A549 (cell line): ENCODE results near the gene PKP2. TPM values are rescaled to one million over a fixed set of nuclear protein-coding genes. Genes with fewer than 3 reads are reported as not detected.

Source experiments
- ATAC-seq, 2 experiments: fragments of 200-7000 bp in 1 of 2; fragments of >200 bp in 1 of 2; cut with Nextera tagmentation in 1 of 2; cut with Tn5 transposase in 1 of 2; 3 replicates each; pipeline versions ENCODE4 v1.8.0 to v1.9.1; 2018 to 2020; ENCODE audit warnings: mild to moderate bottlenecking in 1 of 2, moderate library complexity in 1 of 2
- CTCF ChIA-PET: fragments of 300-600 bp; sonication (Branson Sonifier 250); formaldehyde crosslinking; extraction: SDS; loops from one replicate; lab custom pipeline; 2021; ENCODE audit warnings: antibody characterized with exemption, inconsistent platforms; lab: Yijun Ruan, JAX
- POLR2A ChIA-PET: fragments of 350-600 bp; formaldehyde crosslinking; extraction: SDS; loops from one replicate; lab custom pipeline; 2021; ENCODE audit warnings: antibody characterized with exemption, inconsistent platforms; lab: Yijun Ruan, JAX
- DNase-seq, 2 experiments: peaks; one replicate each; pipeline versions ENCODE4 v3.0.0 to v3.0.0-alpha.2; 2011 to 2016; ENCODE audit warnings: low read depth in 1 of 2, low spot score in 1 of 2
- FAIRE-seq: peaks from 2 replicates; lab custom pipeline; 2011; peaks lifted over from hg19 to GRCh38; lab: Jason Lieb, UNC
- H3K27ac ChIP-seq, 2 experiments: fragments of >200 bp; sonication (Bioruptor Twin); formaldehyde crosslinking; 3 replicates each; pipeline ENCODE4 v1.5.1; 2016 to 2017
- H3K4me1 ChIP-seq: fragments of >200 bp; sonication (Bioruptor Twin); formaldehyde crosslinking; 3 replicates; pipeline ENCODE4 v1.6.1; 2016
- H3K4me2 ChIP-seq: fragments of >200 bp; sonication (Bioruptor Twin); formaldehyde crosslinking; 3 replicates; pipeline ENCODE4 v1.6.1; 2016
- H3K4me3 ChIP-seq: fragments of >200 bp; sonication (Bioruptor Twin); formaldehyde crosslinking; 3 replicates; pipeline ENCODE4 v1.5.1; 2016
- H3K9me3 ChIP-seq: fragments of >200 bp; sonication (Bioruptor Twin); formaldehyde crosslinking; 3 replicates; pipeline ENCODE4 v1.6.1; 2016
- BCL3 ChIP-seq: fragments of >200 bp; sonication (Bioruptor Twin); formaldehyde crosslinking; IDR thresholded peaks from 3 replicates; pipeline ENCODE4 v1.6.1; 2016
- CBX2 ChIP-seq: fragments of 200-600 bp; sonication (generic); IDR thresholded peaks from 2 replicates; pipeline ENCODE4 v1.6.1; 2016; ENCODE audit warnings: low read depth, mild to moderate bottlenecking, borderline replicate concordance
- CBX8 ChIP-seq: fragments of 200-600 bp; sonication (generic); IDR thresholded peaks from 2 replicates; pipeline ENCODE4 v1.6.1; 2016
- CEBPB ChIP-seq, 2 experiments: fragments of >200 bp in 1 of 2; sonication (Bioruptor Twin) in 1 of 2; formaldehyde crosslinking in 1 of 2; IDR thresholded peaks; 2 replicates each; pipeline ENCODE4 v1.6.1; 2012 to 2016
- EHMT2 ChIP-seq: fragments of 200-600 bp; sonication (generic); IDR thresholded peaks from 2 replicates; pipeline ENCODE4 v1.6.1; 2016; ENCODE audit warnings: antibody characterized with exemption, low read depth, mild to moderate bottlenecking, moderate library complexity
- ESRRA ChIP-seq: fragments of 150-350 bp; IDR thresholded peaks from 2 replicates; pipeline ENCODE4 v1.6.1; 2014; ENCODE audit warnings: mild to moderate bottlenecking, low read length, borderline replicate concordance
- FOSB ChIP-seq: fragments of 250-450 bp; sonication (Bioruptor Pico); IDR thresholded peaks from 2 replicates; pipeline ENCODE4 v1.5.0; 2020; ENCODE audit warnings: mild to moderate bottlenecking, moderate library complexity
- FOXS1 ChIP-seq: fragments of 250-450 bp; sonication (Bioruptor Pico); IDR thresholded peaks from 2 replicates; pipeline ENCODE4 v1.5.0; 2020; ENCODE audit warnings: mild to moderate bottlenecking, moderate library complexity
- GATA3 ChIP-seq: IDR thresholded peaks from 2 replicates; pipeline ENCODE4 v1.6.1; 2012; ENCODE audit warnings: borderline replicate concordance
- MAFK ChIP-seq: fragments of 450-650 bp; IDR thresholded peaks from 2 replicates; pipeline ENCODE4 v1.6.1; 2014; ENCODE audit not compliant: partially characterized antibody
- NPAS2 ChIP-seq: fragments of 250-450 bp; sonication (Bioruptor Pico); IDR thresholded peaks from 2 replicates; pipeline ENCODE4 v1.8.0; 2022; ENCODE audit warnings: mild to moderate bottlenecking, moderate library complexity, borderline replicate concordance
- NR3C1 ChIP-seq: fragments of >200 bp; sonication (Bioruptor Twin); formaldehyde crosslinking; IDR thresholded peaks from 3 replicates; pipeline ENCODE4 v1.6.1; 2017
- PBX3 ChIP-seq: IDR thresholded peaks from 2 replicates; pipeline ENCODE4 v1.6.1; 2012
- PHF8 ChIP-seq: fragments of 200-600 bp; sonication (generic); IDR thresholded peaks from 2 replicates; pipeline ENCODE4 v1.6.1; 2016; ENCODE audit warnings: low read depth, mild to moderate bottlenecking, antibody characterized with exemption, moderate library complexity, borderline replicate concordance
- RAD21 ChIP-seq, 2 experiments: fragments of >200 bp in 1 of 2; sonication (Bioruptor Twin) in 1 of 2; formaldehyde crosslinking in 1 of 2; IDR thresholded peaks in 1 of 2; conservative IDR thresholded peaks in 1 of 2; 2 replicates in 1 of 2; 3 replicates in 1 of 2; pipeline ENCODE4 v1.6.1; 2012 to 2018; ENCODE audit warnings: inconsistent platforms in 1 of 2
- RNF2 ChIP-seq: fragments of 200-600 bp; sonication (generic); IDR thresholded peaks from 2 replicates; pipeline ENCODE4 v1.6.1; 2016; ENCODE audit warnings: low read depth, mild to moderate bottlenecking, antibody characterized with exemption, moderate library complexity, borderline replicate concordance
- SMC3 ChIP-seq: fragments of >200 bp; sonication (Bioruptor Twin); formaldehyde crosslinking; IDR thresholded peaks from 3 replicates; pipeline ENCODE4 v1.6.1; 2018; ENCODE audit warnings: inconsistent platforms
- ZC3H11A ChIP-seq: fragments of 450-650 bp; IDR thresholded peaks from 2 replicates; pipeline ENCODE4 v1.6.1; 2014; ENCODE audit warnings: antibody characterized with exemption, mild to moderate bottlenecking
- ZNF302 ChIP-seq: fragments of 250-450 bp; sonication (Bioruptor Pico); IDR thresholded peaks from 2 replicates; pipeline ENCODE4 v1.9.0; 2021; ENCODE audit warnings: inconsistent platforms, mild to moderate bottlenecking, moderate library complexity
- WGBS: methylation state at CpG from one replicate; pipeline ENCODE4 v1.1.6; 2017; ENCODE audit errors: missing lambda C conversion rate; 5-methylcytosine and 5-hydroxymethylcytosine counted together
- polyA plus RNA-seq, 4 experiments: library from polyadenylated mRNA; depleted of rRNA in 3 of 4; stranded (reverse); fragments of >200 nt; fragmentation: RNase III in 1 of 4; extraction: RNeasy Plus Mini Kit Qiagen cat#74134 plus additional on column Dnase treatment in 1 of 4; gene quantifications; 2 replicates in 3 of 4; 3 replicates in 1 of 4; pipeline ENCODE4 v1.2.3, GENCODE V29; 2011 to 2017
- TF ChIP-seq, protein P1 (sequence below): IDR thresholded peaks from 2 replicates; pipeline ENCODE4 v1.6.1; 2012; ENCODE audit warnings: low read depth, borderline replicate concordance
- TF ChIP-seq, protein P2 (sequence below): fragments of >200 bp; sonication (Bioruptor Twin); formaldehyde crosslinking; IDR thresholded peaks from 3 replicates; pipeline ENCODE4 v1.5.1; 2016
- TF ChIP-seq, protein P3 (sequence below): fragments of 450-650 bp; IDR thresholded peaks from 2 replicates; pipeline ENCODE4 v1.6.1; 2014; ENCODE audit warnings: antibody characterized with exemption

Gene PKP2
- polyA plus RNA-seq, 2 of the 4 experiments (the other 2 are of a cell fraction), result 2.3 to 7.1 TPM

DNA sequence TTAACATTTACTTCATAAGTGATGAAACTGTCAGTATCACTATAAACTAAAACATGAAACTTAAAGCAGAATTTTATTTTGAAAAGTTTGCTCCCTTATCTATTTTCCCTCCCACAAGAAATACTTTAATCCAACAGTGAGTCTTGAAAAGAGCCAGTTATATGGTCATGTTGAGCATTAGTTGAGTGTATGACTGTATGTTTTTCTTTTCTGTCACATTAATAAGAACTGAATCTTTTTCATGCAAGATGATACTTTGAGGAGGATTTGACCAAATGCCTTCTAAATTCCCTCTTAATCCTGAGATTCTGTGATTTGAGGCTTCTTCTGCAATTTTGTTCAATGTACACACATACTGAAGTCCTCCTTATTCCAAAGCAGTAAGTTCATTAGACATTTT, 107.1 kb downstream of the PKP2 start:
- no peak for FAIRE-seq
- POLR2A ChIA-PET, result no interaction called here
- TF ChIP-seq NR3C1 (no peak), RAD21 (conservative IDR thresholded peaks at IDR 0.05 in 1 of 2, IDR thresholded peaks at IDR 0.05 in 1 of 2) (no peak), ZNF302 (CRISPR knock-in tag) (no peak)
- TF ChIP-seq, all 56 proteins: peak for 0

GRCh38 chr12:32788405-32788804, 108.2 kb downstream of the PKP2 start:
- ChIA-PET POLR2A (no interaction called here), CTCF (no interaction called here)
- no peak overlapping the region for H3K4me2 ChIP-seq
- no peak for TF ChIP-seq ZC3H11A
- no peaks in the 10 kb centered on the region for H3K4me1 ChIP-seq
- H3K4me3 ChIP-seq, result no peak overlapping the region
- DNase-seq (no peak), FAIRE-seq (no peak), ATAC-seq (no peak)
- WGBS, result 65% methylated on average over 4 of the region's 4 CpGs
- H3K9me3 ChIP-seq, result no peaks in the 10 kb centered on the region
- H3K27ac ChIP-seq, result no peak overlapping the region

More for the DNA sequence above, 107.1 kb downstream of the PKP2 start:
- Histone ChIP-seq H3K4me3 (no peak overlapping the region), H3K9me3 (no peaks in the 10 kb centered on the region), H3K4me2 (no peak overlapping the region), H3K27ac (no peak overlapping the region), H3K4me1 (no peaks in the 10 kb centered on the region)
- no peak for DNase-seq
- no peak for ATAC-seq
- CTCF ChIA-PET, result no interaction called here

GRCh38 chr12:32785557-32785956, 111.0 kb downstream of the PKP2 start:
- CTCF ChIA-PET, result no interaction called here
- POLR2A ChIA-PET, result no interaction called here
- no peak overlapping the region for H3K4me3 ChIP-seq
- H3K27ac ChIP-seq, result no peak overlapping the region
- H3K4me2 ChIP-seq, result no peak overlapping the region
- ATAC-seq (no peak), FAIRE-seq (no peak), DNase-seq (no peak)
- H3K4me1 ChIP-seq, result no peaks in the 10 kb centered on the region
- H3K9me3 ChIP-seq, result no peaks in the 10 kb centered on the region
- 44% methylated on average over 5 of the region's 5 CpGs for WGBS
- TF ChIP-seq PHF8 (no peak), CEBPB (IDR thresholded peaks at IDR 0.05) (no peak), SMC3 (no peak), NR3C1 (no peak), RNF2 (no peak), EHMT2 (no peak), ESRRA (no peak), CBX8 (no peak), GATA3 (no peak), NPAS2 (CRISPR knock-in tag) (no peak), FOXS1 (CRISPR knock-in tag) (no peak), BCL3 (no peak), PBX3 (no peak), FOSB (CRISPR knock-in tag) (no peak), MAFK (no peak), CBX2 (no peak)
- TF ChIP-seq, protein P1, sequence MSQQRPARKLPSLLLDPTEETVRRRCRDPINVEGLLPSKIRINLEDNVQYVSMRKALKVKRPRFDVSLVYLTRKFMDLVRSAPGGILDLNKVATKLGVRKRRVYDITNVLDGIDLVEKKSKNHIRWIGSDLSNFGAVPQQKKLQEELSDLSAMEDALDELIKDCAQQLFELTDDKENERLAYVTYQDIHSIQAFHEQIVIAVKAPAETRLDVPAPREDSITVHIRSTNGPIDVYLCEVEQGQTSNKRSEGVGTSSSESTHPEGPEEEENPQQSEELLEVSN, result no peak
- TF ChIP-seq, protein P2, sequence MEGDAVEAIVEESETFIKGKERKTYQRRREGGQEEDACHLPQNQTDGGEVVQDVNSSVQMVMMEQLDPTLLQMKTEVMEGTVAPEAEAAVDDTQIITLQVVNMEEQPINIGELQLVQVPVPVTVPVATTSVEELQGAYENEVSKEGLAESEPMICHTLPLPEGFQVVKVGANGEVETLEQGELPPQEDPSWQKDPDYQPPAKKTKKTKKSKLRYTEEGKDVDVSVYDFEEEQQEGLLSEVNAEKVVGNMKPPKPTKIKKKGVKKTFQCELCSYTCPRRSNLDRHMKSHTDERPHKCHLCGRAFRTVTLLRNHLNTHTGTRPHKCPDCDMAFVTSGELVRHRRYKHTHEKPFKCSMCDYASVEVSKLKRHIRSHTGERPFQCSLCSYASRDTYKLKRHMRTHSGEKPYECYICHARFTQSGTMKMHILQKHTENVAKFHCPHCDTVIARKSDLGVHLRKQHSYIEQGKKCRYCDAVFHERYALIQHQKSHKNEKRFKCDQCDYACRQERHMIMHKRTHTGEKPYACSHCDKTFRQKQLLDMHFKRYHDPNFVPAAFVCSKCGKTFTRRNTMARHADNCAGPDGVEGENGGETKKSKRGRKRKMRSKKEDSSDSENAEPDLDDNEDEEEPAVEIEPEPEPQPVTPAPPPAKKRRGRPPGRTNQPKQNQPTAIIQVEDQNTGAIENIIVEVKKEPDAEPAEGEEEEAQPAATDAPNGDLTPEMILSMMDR, result no peak
- TF ChIP-seq, protein P3, sequence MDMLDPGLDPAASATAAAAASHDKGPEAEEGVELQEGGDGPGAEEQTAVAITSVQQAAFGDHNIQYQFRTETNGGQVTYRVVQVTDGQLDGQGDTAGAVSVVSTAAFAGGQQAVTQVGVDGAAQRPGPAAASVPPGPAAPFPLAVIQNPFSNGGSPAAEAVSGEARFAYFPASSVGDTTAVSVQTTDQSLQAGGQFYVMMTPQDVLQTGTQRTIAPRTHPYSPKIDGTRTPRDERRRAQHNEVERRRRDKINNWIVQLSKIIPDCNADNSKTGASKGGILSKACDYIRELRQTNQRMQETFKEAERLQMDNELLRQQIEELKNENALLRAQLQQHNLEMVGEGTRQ, result no peak
